Activated CD4-positive, alpha-beta T cell treated with anti-CD3 and anti-CD28 coated beads, Interleukin-10, Interleukin-2, amounts not matched to agents 100 ng/mL and 50 ng/mL, durations not matched to agents 16 hours and 8 hours (primary cell): Measurements from ENCODE around the gene GRK7.
"Not testable (repeated sequence)": the region's sequence is repeated elsewhere in the genome, so short reads cannot be mapped to it uniquely, and the experiment has no call there.

Experiments
- DNase-seq: peaks from one replicate; pipeline ENCODE4 v3.0.0-alpha.2; 2020

Gene GRK7

GRCh38 chr3:141762552-141762951 lies 656 bp upstream of the GRK7 start:
- not testable (repeated sequence) for DNase-seq

DNA sequence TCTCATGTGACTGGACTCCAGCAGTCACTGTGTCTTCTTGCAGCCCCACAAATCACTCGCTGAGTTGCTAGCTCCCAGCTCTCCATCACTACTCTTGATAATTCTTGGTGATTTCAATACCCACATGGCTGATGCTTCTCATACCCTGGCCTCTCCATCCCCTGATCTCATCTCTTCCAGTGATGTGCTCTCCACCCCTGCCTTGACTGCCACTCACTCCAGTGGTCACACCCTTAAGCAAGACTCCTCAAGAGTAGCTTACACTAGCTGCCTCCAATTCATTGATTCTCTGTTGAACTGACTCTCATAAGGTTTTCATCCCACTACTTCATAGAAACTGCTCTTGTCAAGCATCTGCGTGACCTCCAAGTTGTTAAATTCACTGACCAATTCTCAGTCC lies 837 bp downstream of the GRK7 start:
- no peak for DNase-seq

- DNase-seq: no peak
Measured at GRCh38 chr3:141764465-141764864, 1.3 kb downstream of the GRK7 start.

GRCh38 chr3:141764986-141765385 lies 1.8 kb downstream of the GRK7 start:
- no peak for DNase-seq

DNA sequence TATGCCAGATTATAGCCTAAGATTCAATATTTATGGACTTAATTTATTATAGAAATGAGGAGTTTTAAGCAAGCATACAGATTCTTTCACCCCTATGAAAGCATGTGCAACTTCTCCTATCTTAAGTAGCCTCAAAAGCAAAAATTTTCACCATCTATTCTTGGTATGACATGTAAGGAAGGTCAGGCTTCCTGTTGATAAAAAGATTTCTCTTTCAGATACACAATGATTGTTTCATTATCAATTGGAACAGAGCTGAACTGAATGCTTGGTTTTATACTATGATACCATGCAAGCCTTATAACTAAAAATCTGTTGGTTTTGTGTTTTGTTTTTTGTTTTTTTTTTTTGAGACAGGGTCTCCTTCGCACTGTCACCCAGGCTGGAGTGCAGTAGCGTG lies 3.9 kb downstream of the GRK7 start:
- DNase-seq: peak; percentile 53

GRCh38 chr3:141769221-141769894 lies 6.2 kb downstream of the GRK7 start:
- no peak for DNase-seq

GRCh38 chr3:141773676-141774075 lies 10.5 kb downstream of the GRK7 start:
- no peak for DNase-seq

DNA sequence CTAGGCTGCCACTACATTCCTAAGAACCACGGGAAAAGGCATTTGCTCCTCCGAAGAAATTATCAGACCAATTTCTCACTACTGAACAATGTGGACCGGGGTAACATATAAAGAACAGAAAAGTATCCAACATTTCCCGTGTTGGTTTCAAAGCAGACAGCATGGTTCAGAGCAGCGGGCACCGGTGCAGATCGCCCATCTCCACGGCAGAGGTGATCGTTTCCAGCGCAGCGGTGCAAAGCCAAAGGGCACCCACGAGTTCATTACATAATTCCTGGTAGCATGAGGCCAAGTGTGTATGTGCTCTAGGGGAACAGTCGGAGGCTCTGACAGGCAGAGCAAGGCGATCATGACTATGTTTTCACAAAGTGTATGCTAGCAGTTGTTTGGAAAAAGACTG lies 13.2 kb downstream of the GRK7 start:
- DNase-seq: no peak

- no peak for DNase-seq
Measured at GRCh38 chr3:141776885-141777284, 13.7 kb downstream of the GRK7 start.

DNA sequence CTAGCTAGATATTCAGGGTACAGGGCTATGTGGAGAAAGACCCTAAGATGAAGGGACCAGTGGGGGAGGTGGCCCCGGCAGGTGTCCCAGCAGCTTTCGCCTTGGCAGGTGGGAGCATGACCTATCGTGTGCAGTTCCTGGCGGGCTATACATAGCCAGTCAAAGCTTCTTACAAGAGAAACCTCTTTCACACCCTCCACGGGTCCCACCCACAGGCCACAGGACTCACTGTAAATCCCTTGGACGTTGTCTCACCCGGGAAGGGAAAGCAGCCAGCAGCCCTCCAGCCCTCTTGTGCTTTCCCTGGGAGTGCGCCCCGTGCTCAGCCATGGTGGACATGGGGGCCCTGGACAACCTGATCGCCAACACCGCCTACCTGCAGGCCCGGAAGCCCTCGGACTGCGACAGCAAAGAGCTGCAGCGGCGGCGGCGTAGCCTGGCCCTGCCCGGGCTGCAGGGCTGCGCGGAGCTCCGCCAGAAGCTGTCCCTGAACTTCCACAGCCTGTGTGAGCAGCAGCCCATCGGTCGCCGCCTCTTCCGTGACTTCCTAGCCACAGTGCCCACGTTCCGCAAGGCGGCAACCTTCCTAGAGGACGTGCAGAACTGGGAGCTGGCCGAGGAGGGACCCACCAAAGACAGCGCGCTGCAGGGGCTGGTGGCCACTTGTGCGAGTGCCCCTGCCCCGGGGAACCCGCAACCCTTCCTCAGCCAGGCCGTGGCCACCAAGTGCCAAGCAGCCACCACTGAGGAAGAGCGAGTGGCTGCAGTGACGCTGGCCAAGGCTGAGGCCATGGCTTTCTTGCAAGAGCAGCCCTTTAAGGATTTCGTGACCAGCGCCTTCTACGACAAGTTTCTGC lies 15.0 kb downstream of the GRK7 start:
- DNase-seq: no peak

GRCh38 chr3:141779667-141780066 lies 16.5 kb downstream of the GRK7 start:
- DNase-seq: no peak

- DNase-seq: no peak
Measured at GRCh38 chr3:141782386-141782932, 19.3 kb downstream of the GRK7 start.

GRCh38 chr3:141783632-141784031 lies 20.4 kb downstream of the GRK7 start:
- DNase-seq: no peak

GRCh38 chr3:141784096-141784495 lies 20.9 kb downstream of the GRK7 start:
- DNase-seq: no peak

DNA sequence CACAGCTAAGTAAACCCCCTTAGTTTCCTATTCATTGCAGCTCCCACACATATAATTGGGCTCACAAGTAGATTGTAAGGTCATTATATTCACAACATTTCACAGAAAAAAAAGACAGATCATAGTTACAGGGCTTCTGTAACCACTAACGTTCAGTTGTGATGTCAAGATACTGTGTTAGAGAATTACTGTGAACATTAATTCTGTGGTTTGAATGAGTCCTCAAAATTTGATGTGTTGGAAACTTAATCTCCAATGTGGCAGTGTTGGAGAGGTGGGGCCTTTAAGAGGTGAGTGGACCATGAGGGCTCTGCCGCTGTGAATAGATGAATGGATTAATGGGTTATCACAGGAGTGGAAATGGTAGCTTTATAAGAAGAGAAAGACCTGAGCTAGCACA lies 21.3 kb downstream of the GRK7 start:
- no peak for DNase-seq

- DNase-seq: no peak
Measured at GRCh38 chr3:141788149-141788548, 24.9 kb downstream of the GRK7 start.

DNA sequence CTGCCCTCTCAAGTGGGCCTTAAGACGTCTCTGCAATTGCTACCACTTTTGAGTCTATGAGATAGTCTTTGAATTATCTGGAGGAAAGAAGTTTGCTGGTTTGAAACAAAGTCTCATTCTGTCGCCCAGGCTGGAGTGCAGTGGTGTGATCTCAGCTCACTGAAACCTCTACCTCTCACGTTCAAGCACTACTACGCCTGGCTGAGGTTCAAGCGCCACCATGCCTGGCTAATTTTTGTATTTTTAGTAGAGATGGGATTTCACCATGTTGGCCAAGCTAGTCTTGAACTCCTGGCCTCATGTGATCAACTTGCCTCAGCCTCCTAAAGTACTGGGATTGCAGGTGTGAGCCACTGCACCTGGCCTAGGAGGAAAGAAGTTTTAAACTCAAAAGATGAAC lies 25.5 kb downstream of the GRK7 start:
- not testable (repeated sequence) for DNase-seq

DNA sequence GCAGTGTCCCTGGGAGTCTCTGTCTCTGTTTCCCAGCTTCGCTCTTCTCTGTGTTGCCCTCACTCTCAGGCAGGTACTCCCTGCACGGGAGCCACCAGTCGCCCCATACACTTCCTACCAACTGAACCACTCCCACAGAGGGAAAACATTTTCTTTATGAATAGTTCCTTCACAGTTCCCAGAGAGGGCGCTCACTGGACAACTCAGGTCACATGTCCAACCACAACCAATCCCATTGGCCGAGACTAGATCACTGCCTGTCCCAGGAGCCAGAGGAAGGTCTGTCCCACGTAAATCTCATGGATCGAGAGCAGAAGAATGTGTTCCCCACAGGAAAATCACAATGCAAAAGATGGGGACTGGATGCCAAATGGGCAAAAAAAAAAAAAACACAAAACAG lies 26.1 kb downstream of the GRK7 start:
- no peak for DNase-seq

GRCh38 chr3:141790171-141790570 lies 27.0 kb downstream of the GRK7 start:
- no peak for DNase-seq

DNA sequence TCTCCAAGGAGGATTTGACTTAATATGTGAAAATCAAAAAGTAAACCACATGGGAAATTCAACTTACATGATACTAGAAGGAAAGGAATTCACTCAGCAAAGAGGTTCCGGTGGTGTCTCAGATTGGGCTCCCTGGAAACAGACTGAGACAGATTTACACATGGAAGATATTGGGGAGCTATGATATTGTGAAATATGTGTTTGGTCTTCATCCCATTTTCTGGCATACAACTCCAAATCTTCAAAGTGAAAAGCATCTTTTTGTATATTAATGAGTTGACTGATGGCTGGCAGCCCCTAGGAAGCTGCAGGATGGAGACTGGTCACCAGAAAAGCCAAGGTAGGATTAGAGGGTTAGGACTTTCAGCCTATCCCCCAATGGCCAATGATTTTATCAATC lies 29.3 kb downstream of the GRK7 start:
- no peak for DNase-seq

DNA sequence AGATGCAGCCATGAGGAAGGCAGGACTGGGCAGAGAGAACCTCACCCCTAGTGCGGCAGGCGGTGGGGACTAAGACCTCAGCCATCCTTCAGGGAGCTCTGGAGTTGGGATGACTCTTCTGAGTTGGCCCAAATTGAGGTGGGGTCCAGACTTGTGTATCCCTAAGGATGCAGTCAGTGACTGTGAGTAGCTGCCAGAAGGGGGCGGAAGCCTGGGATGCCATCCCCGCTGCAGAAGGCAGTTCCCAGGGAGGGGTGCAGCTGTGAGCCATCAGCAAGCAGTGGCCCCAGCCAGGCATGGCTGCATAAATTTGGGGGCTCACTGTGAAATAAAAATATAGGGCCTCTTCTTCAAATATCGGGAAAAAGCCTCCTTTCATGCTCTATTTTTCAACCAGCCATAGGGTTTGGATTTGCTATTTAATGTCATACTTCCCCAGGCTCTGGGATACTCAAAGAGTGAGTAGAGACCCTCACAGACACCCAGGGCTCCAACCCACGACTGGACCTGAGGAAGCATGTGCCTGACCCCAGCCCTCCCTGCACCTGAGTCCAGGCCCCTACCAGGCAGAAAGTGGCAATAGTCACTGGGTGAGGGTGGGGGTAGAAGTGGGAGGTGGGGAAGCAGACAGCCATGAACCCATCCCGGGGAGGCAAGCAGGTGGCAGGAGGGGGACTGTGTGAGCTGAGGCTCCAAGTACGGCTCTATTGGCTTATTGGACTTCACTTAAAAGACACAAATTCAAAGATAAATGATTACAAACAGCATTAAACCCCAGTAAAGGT lies 30.5 kb downstream of the GRK7 start:
- DNase-seq: no peak

GRCh38 chr3:141795276-141795675 lies 32.1 kb downstream of the GRK7 start:
- no peak for DNase-seq

GRCh38 chr3:141795741-141796080 lies 32.5 kb downstream of the GRK7 start:
- DNase-seq: no peak
